GM12892 (cell line): Measurements from ENCODE around the gene EXOC4.

Source experiments
- DNase-seq: peaks from one replicate; pipeline ENCODE4 v3.0.0; 2011; ENCODE audit not compliant: insufficient read length
- FAIRE-seq: peaks from 2 replicates; lab custom pipeline; 2011; peaks lifted over from hg19 to GRCh38; lab: Jason Lieb, UNC
- POLR2A ChIP-seq: IDR thresholded peaks from 2 replicates; pipeline ENCODE4 v1.6.1; 2011; ENCODE audit warnings: low read depth, low read length, control low read depth
- POLR2AphosphoS5 ChIP-seq: IDR thresholded peaks from 2 replicates; pipeline ENCODE4 v1.6.1; 2011; ENCODE audit warnings: low read depth, low read length, control low read depth
- TAF1 ChIP-seq: IDR thresholded peaks from 2 replicates; pipeline ENCODE4 v1.6.1; 2011; ENCODE audit warnings: low read depth, mild to moderate bottlenecking, control low read depth, low read length, borderline replicate concordance

EXOC4 gene

GRCh38 chr7:133830081-133830480 lies 577.2 kb downstream of the EXOC4 start:
- no peak for DNase-seq
- FAIRE-seq: no peak
- TF ChIP-seq POLR2AphosphoS5 (no peak), POLR2A (no peak), TAF1 (no peak)

GRCh38 chr7:133836666-133837065 lies 583.8 kb downstream of the EXOC4 start:
- FAIRE-seq (no peak), DNase-seq (no peak)
- TF ChIP-seq POLR2A (no peak), TAF1 (no peak), POLR2AphosphoS5 (no peak)

- TF ChIP-seq TAF1 (no peak), POLR2AphosphoS5 (no peak)
- FAIRE-seq (no peak), DNase-seq (no peak)
Observed at GRCh38 chr7:133837224-133837623, 584.3 kb downstream of the EXOC4 start.

- TF ChIP-seq TAF1 (no peak), POLR2A (no peak), POLR2AphosphoS5 (no peak)
- no peak for FAIRE-seq
- no peak for DNase-seq
Observed at GRCh38 chr7:133839121-133839520, 586.2 kb downstream of the EXOC4 start.

GRCh38 chr7:133843341-133843740 lies 590.5 kb downstream of the EXOC4 start:
- DNase-seq (no peak), FAIRE-seq (peak; percentile 86)
- TF ChIP-seq POLR2AphosphoS5: no peak
- TF ChIP-seq TAF1: no peak
- TF ChIP-seq POLR2A: no peak

GRCh38 chr7:133845005-133845404 lies 592.1 kb downstream of the EXOC4 start:
- DNase-seq (no peak), FAIRE-seq (no peak)
- TF ChIP-seq POLR2A (no peak), POLR2AphosphoS5 (no peak), TAF1 (no peak)

GRCh38 chr7:133846203-133846945 lies 593.5 kb downstream of the EXOC4 start:
- no peak for TF ChIP-seq POLR2AphosphoS5
- TF ChIP-seq POLR2A: no peak
- TF ChIP-seq TAF1: no peak
- FAIRE-seq (no peak), DNase-seq (no peak)

- DNase-seq (no peak), FAIRE-seq (no peak)
- no peak for TF ChIP-seq TAF1
- TF ChIP-seq POLR2AphosphoS5: no peak
Observed at GRCh38 chr7:133850497-133851280, 597.8 kb downstream of the EXOC4 start.

- no peak for FAIRE-seq
- TF ChIP-seq TAF1: no peak
- TF ChIP-seq POLR2A: no peak
- TF ChIP-seq POLR2AphosphoS5: no peak
- DNase-seq: no peak
Observed at GRCh38 chr7:133851411-133851810, 598.5 kb downstream of the EXOC4 start.

GRCh38 chr7:133853706-133854276 lies 600.9 kb downstream of the EXOC4 start:
- DNase-seq: peak; percentile 3
- FAIRE-seq: peak; percentile 60
- TF ChIP-seq TAF1: no peak
- no peak for TF ChIP-seq POLR2A
- TF ChIP-seq POLR2AphosphoS5: no peak

GRCh38 chr7:133854739-133855138 lies 601.9 kb downstream of the EXOC4 start:
- DNase-seq (no peak), FAIRE-seq (no peak)
- no peak for TF ChIP-seq TAF1
- TF ChIP-seq POLR2AphosphoS5: no peak
- no peak for TF ChIP-seq POLR2A
